ENCODE results near the gene CEMIP. TPM values are rescaled to one million over a fixed set of nuclear protein-coding genes. Genes with fewer than 3 reads are reported as not detected.

CEMIP gene
- total RNA-seq, 8 experiments from 2014 or later, result 0.32 to 121 (median 3.0) TPM

DNA sequence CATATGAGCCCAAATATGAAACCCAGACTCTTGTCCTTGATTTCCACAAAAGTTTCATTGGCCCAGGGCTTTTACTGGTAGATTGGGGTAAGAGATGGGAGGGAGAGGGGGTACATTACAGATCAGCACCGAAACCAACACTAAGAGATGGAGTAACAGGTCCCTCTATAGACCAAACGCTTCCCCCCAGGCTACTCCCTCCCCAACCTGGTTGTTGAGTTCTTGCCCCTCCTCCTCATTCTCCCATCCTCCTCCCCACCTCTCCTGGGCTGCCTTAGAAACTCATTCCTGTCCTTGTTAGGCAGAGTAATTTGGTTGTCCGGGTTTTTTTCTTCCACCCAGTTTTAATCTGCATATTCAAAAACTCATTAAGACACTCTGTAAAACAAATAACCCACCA, 136.3 kb downstream of the CEMIP start:
- ATAC-seq (replicated peaks in 6 of 8), result peak in 2 of 8 experiments; percentile 7 to 66
- Histone ChIP-seq H3K4me1 (replicated peaks in 1 of 2) (no peaks in the 10 kb centered on the region), H3K4me3 (no peak overlapping the region), H3K27ac (no peak overlapping the region)
- in situ Hi-C loops (cut with MboI; ENCODE audit: low pct_unique_long_range_greater_than_20kb in 2 of 9, low sequenced_read_pairs in 9 of 9, unreplicated experiment in 9 of 9), result no loop called here
- 14 to 40% (median 33%) methylated on average over 1 to 3 of the region's 3 CpGs; no CpG with 5 or more reads in 5 of the 10 experiments for WGBS, 10 experiments

DNA sequence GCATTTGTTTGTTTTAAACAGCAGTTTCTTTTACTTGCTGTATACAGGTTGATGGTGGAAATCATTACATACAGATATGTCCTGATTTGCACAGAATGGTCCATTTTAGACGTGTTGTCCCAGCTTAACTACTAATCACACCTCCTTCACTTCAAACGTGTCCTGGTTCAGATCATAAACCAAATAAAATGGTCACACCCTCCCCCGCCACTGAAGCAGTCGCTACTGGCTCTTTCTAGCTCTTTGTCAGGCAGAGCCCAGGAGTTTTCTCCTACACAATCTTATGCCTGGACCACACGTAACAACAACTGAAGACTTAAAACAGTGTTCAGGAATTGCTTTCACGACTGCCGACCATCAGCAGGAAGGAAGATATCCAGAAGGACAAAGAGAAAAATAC, 136.9 kb downstream of the CEMIP start:
- no peak overlapping the region for H3K27ac ChIP-seq
- no peaks in the 10 kb centered on the region for H3K4me1 ChIP-seq (replicated peaks in 1 of 2)
- H3K4me3 ChIP-seq, result no peak overlapping the region
- ATAC-seq (replicated peaks in 6 of 8), result no peak
- in situ Hi-C loops (cut with MboI; ENCODE audit: low pct_unique_long_range_greater_than_20kb in 2 of 9, low sequenced_read_pairs in 9 of 9, unreplicated experiment in 9 of 9), result no loop called here
- 0 to 93% (median 64%) methylated on average over 1 to 7 of the region's 7 CpGs; no CpG with 5 or more reads in 3 of the 10 experiments for WGBS, 10 experiments

DNA sequence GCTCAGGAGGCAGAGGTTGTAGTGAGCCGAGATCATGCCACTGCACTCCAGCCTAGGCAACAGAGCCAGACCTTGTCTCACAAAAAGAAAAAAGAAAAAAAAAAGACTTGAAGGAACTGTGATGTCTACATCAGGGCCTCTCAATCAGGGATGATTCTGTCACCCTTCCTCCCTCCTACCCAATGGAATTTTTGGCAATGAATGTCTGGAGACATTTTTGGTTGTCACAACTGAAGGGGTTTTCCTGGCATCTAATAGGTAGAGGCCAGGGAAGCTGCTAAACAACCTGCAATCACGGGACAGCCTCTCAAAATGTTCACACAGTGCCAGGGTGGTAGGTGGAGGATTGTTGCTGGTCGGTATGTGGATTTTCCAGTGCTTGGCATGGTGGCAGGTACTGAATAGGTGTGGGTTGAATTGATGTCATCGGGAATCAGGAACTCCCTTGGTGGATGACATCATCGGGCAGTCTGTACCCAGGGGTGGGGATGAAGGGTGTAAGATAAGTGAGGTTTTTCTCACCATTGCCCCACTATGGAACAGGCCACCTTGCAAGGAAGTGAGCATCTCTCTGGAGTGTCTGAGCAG, 139.1 kb downstream of the CEMIP start:
- Histone ChIP-seq H3K4me1 (replicated peaks in 1 of 2) (no peaks in the 10 kb centered on the region), H3K27ac (no peak overlapping the region), H3K4me3 (no peak overlapping the region)
- no peak for ATAC-seq (replicated peaks in 6 of 8)
- 56 to 93% (median 85%) methylated on average over 1 to 2 of the region's 5 CpGs; no CpG with 5 or more reads in 4 of the 10 experiments for WGBS, 10 experiments
- in situ Hi-C loops (cut with MboI; ENCODE audit: low pct_unique_long_range_greater_than_20kb in 2 of 9, low sequenced_read_pairs in 9 of 9, unreplicated experiment in 9 of 9), result no loop called here

DNA sequence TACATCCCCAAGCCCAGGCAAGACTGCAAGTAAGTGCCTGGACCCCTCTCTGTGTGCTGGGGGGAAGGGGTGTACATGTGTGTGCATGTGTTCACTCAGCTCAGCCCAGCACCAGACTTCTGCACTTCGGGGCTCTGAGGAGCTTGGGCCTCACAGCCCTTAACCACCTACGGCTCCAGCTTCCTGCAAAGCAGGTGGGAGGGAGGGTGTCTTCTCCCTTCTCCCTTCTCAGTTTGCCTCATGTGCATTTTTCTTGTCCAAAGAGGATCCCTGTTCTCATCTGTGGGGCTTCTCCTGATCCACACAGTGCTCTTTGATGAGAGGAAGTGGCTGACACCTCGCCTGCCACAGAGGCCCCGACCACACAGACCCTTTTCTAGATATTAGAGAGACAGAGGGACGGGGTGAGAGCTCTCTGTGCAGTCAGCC, 141.1 kb downstream of the CEMIP start:
- no peak overlapping the region for H3K4me3 ChIP-seq
- in situ Hi-C loops (cut with MboI; ENCODE audit: low pct_unique_long_range_greater_than_20kb in 2 of 9, low sequenced_read_pairs in 9 of 9, unreplicated experiment in 9 of 9), result no loop called here
- no peak overlapping the region for H3K27ac ChIP-seq
- WGBS, 10 experiments, result 53 to 83% (median 70%) methylated on average over 1 to 2 of the region's 5 CpGs; no CpG with 5 or more reads in 5 of the 10 experiments
- ATAC-seq (replicated peaks in 6 of 8), result no peak
- H3K4me1 ChIP-seq (replicated peaks in 1 of 2), result no peaks in the 10 kb centered on the region

DNA sequence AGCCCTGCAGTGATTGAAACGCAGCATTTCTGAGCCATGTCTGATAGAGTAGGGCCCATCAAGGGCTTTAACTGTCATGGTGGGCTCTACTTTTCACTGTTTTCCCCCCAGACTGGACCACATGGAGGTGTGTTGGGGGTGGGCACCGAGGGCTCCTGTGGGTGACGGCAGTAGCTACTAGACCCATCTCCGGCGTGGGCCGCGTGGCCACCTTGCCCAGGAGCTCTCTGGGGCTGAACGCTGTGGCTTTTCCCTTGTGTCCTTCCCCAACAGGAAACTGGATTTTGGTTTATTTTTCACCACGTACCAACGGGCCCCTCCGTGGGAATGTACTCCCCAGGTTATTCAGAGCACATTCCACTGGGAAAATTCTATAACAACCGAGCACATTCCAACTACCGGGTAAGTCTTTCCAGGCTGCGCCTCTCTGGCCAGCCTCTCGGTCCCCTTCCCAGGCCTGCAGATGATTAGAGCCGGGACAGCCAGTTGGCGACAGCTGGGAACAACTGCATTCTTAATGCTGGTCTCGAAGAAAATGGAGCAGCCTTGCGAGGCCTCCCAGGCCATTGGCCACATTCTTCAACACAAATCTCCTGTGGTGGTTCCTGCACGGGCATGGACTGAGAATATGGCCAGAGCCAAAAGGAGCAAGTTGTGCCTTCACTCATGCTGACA, 142.7 kb downstream of the CEMIP start:
- ATAC-seq (replicated peaks in 6 of 8), result no peak
- 40 to 100% (median 88%) methylated on average over 1 to 14 of the region's 20 CpGs; no CpG with 5 or more reads in 2 of the 10 experiments for WGBS, 10 experiments
- no peak overlapping the region for H3K4me3 ChIP-seq
- no peaks in the 10 kb centered on the region for H3K4me1 ChIP-seq (replicated peaks in 1 of 2)
- in situ Hi-C loops (cut with MboI; ENCODE audit: low pct_unique_long_range_greater_than_20kb in 2 of 9, low sequenced_read_pairs in 9 of 9, unreplicated experiment in 9 of 9), result no loop called here
- H3K27ac ChIP-seq, result no peak overlapping the region

DNA sequence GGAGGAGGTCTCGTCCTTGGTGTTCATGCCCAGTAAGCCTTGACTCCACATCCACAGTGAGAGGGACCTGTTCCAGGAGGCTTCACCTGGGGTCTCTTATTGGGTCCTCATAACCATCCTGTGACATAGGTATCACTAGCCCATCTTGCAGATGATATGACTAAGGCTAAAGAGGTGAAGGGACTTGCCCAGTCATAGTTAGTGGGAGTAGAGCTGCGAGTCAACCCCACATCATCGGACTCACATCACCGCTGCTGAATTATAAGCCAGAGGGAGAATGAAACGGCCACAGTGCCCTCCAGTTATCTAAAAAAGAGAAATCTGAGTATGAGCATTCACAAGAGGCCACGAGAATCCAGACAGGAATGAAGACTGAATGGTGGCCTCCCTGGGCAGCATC, 144.5 kb downstream of the CEMIP start:
- Histone ChIP-seq H3K27ac (no peak overlapping the region), H3K4me1 (replicated peaks in 1 of 2) (no peaks in the 10 kb centered on the region), H3K4me3 (no peak overlapping the region)
- WGBS, 10 experiments, result 27 to 97% (median 84%) methylated on average over 1 to 6 of the region's 6 CpGs; no CpG with 5 or more reads in 2 of the 10 experiments
- no peak for ATAC-seq (replicated peaks in 6 of 8)
- in situ Hi-C loops (cut with MboI; ENCODE audit: low pct_unique_long_range_greater_than_20kb in 2 of 9, low sequenced_read_pairs in 9 of 9, unreplicated experiment in 9 of 9), result no loop called here

DNA sequence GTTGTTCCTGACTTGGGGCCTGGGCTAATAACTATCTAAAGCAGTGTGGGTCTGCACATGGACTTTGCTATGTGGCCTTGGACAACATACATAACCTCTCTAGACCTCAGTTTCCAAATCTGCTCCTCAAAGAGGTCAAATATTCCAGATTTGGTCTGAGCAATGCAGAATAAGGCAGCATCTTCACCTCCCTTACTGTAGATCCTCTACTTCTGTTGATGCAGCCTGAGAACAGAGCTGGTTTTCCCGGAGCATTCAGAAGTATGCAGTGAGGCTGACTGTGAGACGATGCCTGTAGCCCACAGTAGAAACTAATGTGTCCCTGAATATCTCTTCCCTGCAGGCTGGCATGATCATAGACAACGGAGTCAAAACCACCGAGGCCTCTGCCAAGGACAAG, 145.1 kb downstream of the CEMIP start:
- H3K4me1 ChIP-seq (replicated peaks in 1 of 2), result no peaks in the 10 kb centered on the region
- ATAC-seq (replicated peaks in 6 of 8), result no peak
- 61 to 100% (median 91%) methylated on average over 1 to 4 of the region's 4 CpGs; no CpG with 5 or more reads in 5 of the 10 experiments for WGBS, 10 experiments
- H3K4me3 ChIP-seq, result no peak overlapping the region
- no peak overlapping the region for H3K27ac ChIP-seq
- in situ Hi-C loops (cut with MboI; ENCODE audit: low pct_unique_long_range_greater_than_20kb in 2 of 9, low sequenced_read_pairs in 9 of 9, unreplicated experiment in 9 of 9), result no loop called here

DNA sequence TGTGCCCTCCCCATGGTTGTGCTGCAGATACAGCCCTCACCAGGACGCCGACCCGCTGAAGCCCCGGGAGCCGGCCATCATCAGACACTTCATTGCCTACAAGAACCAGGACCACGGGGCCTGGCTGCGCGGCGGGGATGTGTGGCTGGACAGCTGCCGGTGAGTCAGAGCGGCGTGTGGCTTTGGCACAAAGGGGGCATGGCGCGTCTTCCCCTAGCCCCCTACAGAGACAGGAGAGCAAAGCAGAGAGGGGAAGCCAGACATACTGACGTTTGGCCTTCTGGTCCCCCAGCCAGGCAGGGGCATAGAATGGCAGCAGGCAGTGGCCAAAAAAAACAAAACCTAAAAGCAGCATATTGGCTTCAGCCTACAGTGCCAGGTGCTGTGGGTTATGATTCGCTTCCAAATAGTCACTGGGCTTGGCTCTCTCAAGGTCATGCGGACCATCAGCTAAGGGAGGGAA, 146.5 kb downstream of the CEMIP start:
- ATAC-seq (replicated peaks in 6 of 8), result no peak
- 43 to 100% (median 91%) methylated on average over 1 to 10 of the region's 17 CpGs; no CpG with 5 or more reads in 3 of the 10 experiments for WGBS, 10 experiments
- in situ Hi-C loops (cut with MboI; ENCODE audit: low pct_unique_long_range_greater_than_20kb in 2 of 9, low sequenced_read_pairs in 9 of 9, unreplicated experiment in 9 of 9), result no loop called here
- no peak overlapping the region for H3K27ac ChIP-seq
- H3K4me1 ChIP-seq (replicated peaks in 1 of 2), result no peaks in the 10 kb centered on the region
- no peak overlapping the region for H3K4me3 ChIP-seq

DNA sequence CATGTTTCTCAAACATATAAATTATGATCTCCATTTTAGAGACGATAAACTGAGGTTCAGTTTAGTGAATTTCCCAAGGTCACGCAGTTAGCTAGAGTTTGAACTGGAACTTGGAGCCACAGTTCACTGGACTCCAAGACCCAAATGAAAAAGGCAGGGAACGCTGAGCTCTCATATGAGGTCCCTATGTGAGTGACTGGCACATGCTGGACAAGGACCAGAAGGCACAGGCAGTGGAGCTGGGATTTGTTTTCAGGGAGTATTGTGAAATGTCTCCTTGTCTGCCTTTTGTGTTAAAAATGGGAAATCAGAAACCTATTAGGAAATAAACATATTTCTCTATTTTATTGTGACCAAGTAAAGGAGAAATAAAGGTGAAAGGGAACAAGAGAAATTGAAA, 147.0 kb downstream of the CEMIP start:
- no peak for ATAC-seq (replicated peaks in 6 of 8)
- 71 to 100% (median 88%) methylated on average over 1 to 3 of the region's 3 CpGs; no CpG with 5 or more reads in 2 of the 10 experiments for WGBS, 10 experiments

DNA sequence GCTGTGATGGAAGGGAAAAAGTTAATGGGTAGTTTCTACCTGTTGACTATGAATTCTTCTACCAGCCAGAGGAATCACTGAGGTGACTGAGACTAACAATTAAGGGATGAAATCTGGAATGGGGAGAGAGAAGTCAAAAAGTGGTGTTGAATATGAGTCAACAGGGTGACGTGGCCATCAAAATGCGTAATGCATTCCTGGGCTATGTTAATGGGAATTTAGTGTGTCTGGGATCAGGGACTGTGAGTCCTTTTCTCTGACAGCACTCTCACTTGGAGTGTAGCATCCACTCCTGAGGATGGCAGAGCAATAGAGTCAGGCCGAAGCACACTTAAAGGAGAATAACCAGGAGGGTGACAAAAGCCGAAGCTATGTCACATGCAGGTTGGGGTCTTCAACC, 150.1 kb downstream of the CEMIP start:
- Histone ChIP-seq H3K4me1 (replicated peaks in 1 of 2) (no peaks in the 10 kb centered on the region), H3K4me3 (no peak overlapping the region), H3K27ac (no peak overlapping the region)
- in situ Hi-C loops (cut with MboI; ENCODE audit: low pct_unique_long_range_greater_than_20kb in 2 of 9, low sequenced_read_pairs in 9 of 9, unreplicated experiment in 9 of 9), result no loop called here
- ATAC-seq (replicated peaks in 6 of 8), result peak in 3 of 8 experiments; percentile 46 to 81 (median 76)
- WGBS, 10 experiments, result 0 to 100% (median 29%) methylated on average over 1 to 4 of the region's 4 CpGs; no CpG with 5 or more reads in 4 of the 10 experiments

More for the DNA sequence above, 147.0 kb downstream of the CEMIP start:
- no peak overlapping the region for H3K27ac ChIP-seq
- no peaks in the 10 kb centered on the region for H3K4me1 ChIP-seq (replicated peaks in 1 of 2)
- in situ Hi-C loops (cut with MboI; ENCODE audit: low pct_unique_long_range_greater_than_20kb in 2 of 9, low sequenced_read_pairs in 9 of 9, unreplicated experiment in 9 of 9), result no loop called here
- no peak overlapping the region for H3K4me3 ChIP-seq

DNA sequence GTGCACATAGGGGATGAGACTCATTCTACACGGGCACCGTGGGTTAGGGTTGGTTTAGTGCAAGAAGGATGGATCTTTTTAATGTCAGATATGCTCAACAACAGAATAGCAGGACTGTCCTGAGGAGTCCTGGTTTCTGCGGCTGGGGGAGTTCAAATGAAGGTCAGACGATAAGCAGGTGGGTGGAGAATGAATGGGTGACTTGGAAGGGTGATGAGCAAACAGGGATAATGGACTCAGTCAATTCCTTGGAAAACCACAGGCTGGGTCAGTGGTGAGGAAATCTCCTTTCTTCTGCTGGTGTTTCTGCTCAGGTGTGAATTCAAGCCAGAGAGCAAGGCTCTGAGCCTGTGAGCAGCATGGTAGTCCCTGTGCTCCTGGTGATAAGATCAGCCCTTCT, 150.5 kb downstream of the CEMIP start:
- H3K4me1 ChIP-seq (replicated peaks in 1 of 2), result no peaks in the 10 kb centered on the region
- no peak overlapping the region for H3K4me3 ChIP-seq
- in situ Hi-C loops (cut with MboI; ENCODE audit: low pct_unique_long_range_greater_than_20kb in 2 of 9, low sequenced_read_pairs in 9 of 9, unreplicated experiment in 9 of 9), result no loop called here
- WGBS, 10 experiments, result 67 to 92% (median 87%) methylated on average over 2 to 4 of the region's 4 CpGs; no CpG with 5 or more reads in 5 of the 10 experiments
- no peak for ATAC-seq (replicated peaks in 6 of 8)
- H3K27ac ChIP-seq, result no peak overlapping the region

DNA sequence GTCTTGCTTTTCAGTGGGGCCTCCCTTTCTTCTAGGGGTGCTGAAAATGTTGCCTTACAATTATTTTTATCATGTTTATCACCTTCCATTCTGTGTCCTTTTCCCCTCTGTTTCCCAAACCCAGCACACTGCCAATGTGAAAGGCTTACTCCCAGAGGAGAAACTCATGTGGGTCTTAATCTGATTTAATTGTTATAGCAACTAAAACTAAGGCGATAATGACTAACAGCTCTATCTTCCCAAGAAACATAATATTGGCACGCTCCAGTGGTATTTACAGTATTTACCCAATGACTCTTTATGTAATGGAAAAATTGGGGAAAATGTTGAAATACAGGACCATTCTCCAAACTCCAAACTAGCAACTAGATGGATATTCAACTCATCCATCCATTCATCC, 152.0 kb downstream of the CEMIP start:
- in situ Hi-C loops (cut with MboI; ENCODE audit: low pct_unique_long_range_greater_than_20kb in 2 of 9, low sequenced_read_pairs in 9 of 9, unreplicated experiment in 9 of 9), result no loop called here
- H3K4me3 ChIP-seq, result no peak overlapping the region
- no peak overlapping the region for H3K27ac ChIP-seq
- ATAC-seq (replicated peaks in 6 of 8), result no peak
- no peaks in the 10 kb centered on the region for H3K4me1 ChIP-seq (replicated peaks in 1 of 2)
- 24 to 100% (median 87%) methylated on average over 1 to 2 of the region's 2 CpGs; no CpG with 5 or more reads in 3 of the 10 experiments for WGBS, 10 experiments

DNA sequence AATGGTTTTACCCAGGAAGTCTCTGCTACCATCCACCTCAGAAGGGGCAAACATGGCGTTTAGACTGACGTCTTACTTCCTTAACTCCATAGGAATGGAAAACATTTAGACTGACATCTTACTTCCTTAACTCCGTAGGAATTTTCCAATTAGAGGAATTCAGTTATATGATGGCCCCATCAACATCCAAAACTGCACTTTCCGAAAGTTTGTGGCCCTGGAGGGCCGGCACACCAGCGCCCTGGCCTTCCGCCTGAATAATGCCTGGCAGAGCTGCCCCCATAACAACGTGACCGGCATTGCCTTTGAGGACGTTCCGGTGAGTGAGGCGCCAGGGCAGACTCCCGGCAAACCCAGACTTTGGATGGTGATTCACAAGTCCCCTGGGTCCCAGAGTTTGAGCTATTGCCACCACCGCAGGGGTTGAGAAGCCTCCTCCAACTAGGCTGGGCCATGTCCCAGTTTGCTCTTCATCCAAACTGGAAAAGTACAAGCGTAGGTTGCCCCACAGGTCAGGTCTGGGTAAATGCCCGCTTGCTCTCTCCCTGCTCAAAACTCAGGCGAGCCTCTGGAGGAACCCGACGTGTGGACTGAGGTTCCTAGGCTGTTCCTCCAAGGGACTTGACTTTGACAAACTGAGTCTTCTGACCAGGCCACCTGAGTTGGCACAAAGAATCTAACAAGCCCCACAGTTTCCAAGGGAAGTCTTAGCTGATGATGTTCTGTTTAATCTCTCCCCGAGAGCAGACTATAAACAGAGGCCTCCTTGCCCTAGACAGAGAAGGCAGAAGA, 152.7 kb downstream of the CEMIP start:
- no peak overlapping the region for H3K27ac ChIP-seq
- in situ Hi-C loops (cut with MboI; ENCODE audit: low pct_unique_long_range_greater_than_20kb in 2 of 9, low sequenced_read_pairs in 9 of 9, unreplicated experiment in 9 of 9), result no loop called here
- H3K4me1 ChIP-seq (replicated peaks in 1 of 2), result no peaks in the 10 kb centered on the region
- ATAC-seq (replicated peaks in 6 of 8), result no peak
- H3K4me3 ChIP-seq, result no peak overlapping the region
- WGBS, 10 experiments, result 60 to 100% (median 94%) methylated on average over 1 to 7 of the region's 20 CpGs

All from motor neuron (in vitro differentiated cells).